ENCODE results near the gene TNFRSF21. TPM values are rescaled to one million over a fixed set of nuclear protein-coding genes. Genes with fewer than 3 reads are reported as not detected.
"Not testable (repeated sequence)": the region's sequence is repeated elsewhere in the genome, so short reads cannot be mapped to it uniquely, and the experiment has no call there.

Gene TNFRSF21
- polyA plus RNA-seq, 1 donor (not counting 4 experiments of a cell fraction or from before 2014, with no cell fraction given), result 50.2 TPM

GRCh38 chr6:47230579-47230978 lies 79.1 kb downstream of the TNFRSF21 start:
- H3K79me2 ChIP-seq (ENCODE audit: control insufficient read depth, insufficient read depth, low read length), result peaks cover under 1% of the 10 kb centered on the region

DNA sequence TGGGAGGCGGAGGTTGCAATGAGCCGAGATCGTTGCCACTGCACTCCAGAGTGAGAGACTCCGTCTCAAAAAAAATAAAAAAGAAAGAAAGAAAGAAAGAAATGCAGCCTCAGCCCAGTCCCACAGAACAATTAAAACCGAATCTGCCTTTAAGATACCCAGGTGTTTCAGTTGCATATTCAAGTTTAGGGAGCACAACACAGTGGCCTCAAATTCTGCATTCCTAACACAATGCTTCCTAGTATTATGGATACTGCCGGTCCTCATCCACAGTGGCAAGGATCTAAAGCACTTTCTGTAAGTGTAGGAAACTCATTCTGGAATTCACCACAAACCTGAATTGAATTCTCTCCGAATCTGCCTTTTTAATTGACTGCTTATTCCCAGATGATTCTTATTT lies 80.5 kb downstream of the TNFRSF21 start:
- Histone ChIP-seq H3K79me2 (ENCODE audit: control insufficient read depth, insufficient read depth, low read length) (no peaks in the 10 kb centered on the region), H3K4me1 (ENCODE audit: control insufficient read depth, extremely low read depth, insufficient read depth, low read length) (no peaks in the 10 kb centered on the region), H3K4me2 (ENCODE audit: control insufficient read depth, extremely low read depth, insufficient read depth, low read depth, low read length) (no peak overlapping the region), H3K9me1 (ENCODE audit: control insufficient read depth, extremely low read depth, insufficient read depth, low read length) (no peaks in the 10 kb centered on the region), H3K9ac (ENCODE audit: control insufficient read depth, extremely low read depth, insufficient read depth, low read length) (no peak overlapping the region), H3K27ac (ENCODE audit: control insufficient read depth, insufficient read depth, low read length) (no peak overlapping the region), H3K27me3 (ENCODE audit: control insufficient read depth, extremely low read depth, insufficient read depth, low read length) (no peaks in the 10 kb centered on the region), H2AFZ (ENCODE audit: control insufficient read depth, low read length) (no peak overlapping the region), H4K20me1 (ENCODE audit: control insufficient read depth, extremely low read depth, insufficient read depth, low read length) (no peaks in the 10 kb centered on the region), H3K9me3 (ENCODE audit: control insufficient read depth, low read depth, low read length) (no peaks in the 10 kb centered on the region), H3K36me3 (ENCODE audit: control insufficient read depth in 2 of 2, extremely low read depth in 1 of 2, insufficient read depth in 2 of 2, low read length in 2 of 2) (peaks cover 7 to 11% of the 10 kb centered on the region in 2 experiments), H3K4me3 (ENCODE audit: control insufficient read depth in 2 of 3, extremely low read depth in 1 of 3, insufficient read depth in 2 of 3, low read depth in 1 of 3, low read length in 3 of 3) (no peak overlapping the region)
- DNase-seq (ENCODE audit: low read depth, low spot score), result no peak
- no peak for FAIRE-seq
- dilution Hi-C loops (cut with MboI; ENCODE audit: extremely low pct_ligation_motif_present, low sequenced_read_pairs), result no loop called here
- TF ChIP-seq EZH2 (IDR thresholded peaks at IDR 0.05; ENCODE audit: low read length), result no peak
- TF ChIP-seq, protein P1, sequence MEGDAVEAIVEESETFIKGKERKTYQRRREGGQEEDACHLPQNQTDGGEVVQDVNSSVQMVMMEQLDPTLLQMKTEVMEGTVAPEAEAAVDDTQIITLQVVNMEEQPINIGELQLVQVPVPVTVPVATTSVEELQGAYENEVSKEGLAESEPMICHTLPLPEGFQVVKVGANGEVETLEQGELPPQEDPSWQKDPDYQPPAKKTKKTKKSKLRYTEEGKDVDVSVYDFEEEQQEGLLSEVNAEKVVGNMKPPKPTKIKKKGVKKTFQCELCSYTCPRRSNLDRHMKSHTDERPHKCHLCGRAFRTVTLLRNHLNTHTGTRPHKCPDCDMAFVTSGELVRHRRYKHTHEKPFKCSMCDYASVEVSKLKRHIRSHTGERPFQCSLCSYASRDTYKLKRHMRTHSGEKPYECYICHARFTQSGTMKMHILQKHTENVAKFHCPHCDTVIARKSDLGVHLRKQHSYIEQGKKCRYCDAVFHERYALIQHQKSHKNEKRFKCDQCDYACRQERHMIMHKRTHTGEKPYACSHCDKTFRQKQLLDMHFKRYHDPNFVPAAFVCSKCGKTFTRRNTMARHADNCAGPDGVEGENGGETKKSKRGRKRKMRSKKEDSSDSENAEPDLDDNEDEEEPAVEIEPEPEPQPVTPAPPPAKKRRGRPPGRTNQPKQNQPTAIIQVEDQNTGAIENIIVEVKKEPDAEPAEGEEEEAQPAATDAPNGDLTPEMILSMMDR (optimal IDR thresholded peaks at IDR 0.05 in 1 of 3, IDR thresholded peaks at IDR 0.05 in 1 of 3, conservative IDR thresholded peaks at IDR 0.05 in 1 of 3; ENCODE audit: extremely low read depth in 1 of 3, insufficient read depth in 2 of 3, low read length in 3 of 3), result no peak

More at GRCh38 chr6:47230579-47230978, 79.1 kb downstream of the TNFRSF21 start:
- H3K9ac ChIP-seq (ENCODE audit: control insufficient read depth, extremely low read depth, insufficient read depth, low read length), result no peak overlapping the region
- no peaks in the 10 kb centered on the region for H3K4me1 ChIP-seq (ENCODE audit: control insufficient read depth, extremely low read depth, insufficient read depth, low read length)
- DNase-seq (ENCODE audit: low read depth, low spot score), result no peak
- H2AFZ ChIP-seq (ENCODE audit: control insufficient read depth, low read length), result no peak overlapping the region
- no peak overlapping the region for H3K4me3 ChIP-seq (ENCODE audit: control insufficient read depth in 2 of 3, extremely low read depth in 1 of 3, insufficient read depth in 2 of 3, low read depth in 1 of 3, low read length in 3 of 3)
- H3K36me3 ChIP-seq (ENCODE audit: control insufficient read depth in 2 of 2, extremely low read depth in 1 of 2, insufficient read depth in 2 of 2, low read length in 2 of 2), result peaks cover 11 to 13% of the 10 kb centered on the region in 2 experiments
- no peaks in the 10 kb centered on the region for H3K9me3 ChIP-seq (ENCODE audit: control insufficient read depth, low read depth, low read length)
- no peak for FAIRE-seq
- H3K27me3 ChIP-seq (ENCODE audit: control insufficient read depth, extremely low read depth, insufficient read depth, low read length), result no peaks in the 10 kb centered on the region
- H4K20me1 ChIP-seq (ENCODE audit: control insufficient read depth, extremely low read depth, insufficient read depth, low read length), result no peaks in the 10 kb centered on the region
- dilution Hi-C loops (cut with MboI; ENCODE audit: extremely low pct_ligation_motif_present, low sequenced_read_pairs), result no loop called here
- TF ChIP-seq EZH2 (IDR thresholded peaks at IDR 0.05; ENCODE audit: low read length), result no peak
- TF ChIP-seq, protein P1 (optimal IDR thresholded peaks at IDR 0.05 in 1 of 3, IDR thresholded peaks at IDR 0.05 in 1 of 3, conservative IDR thresholded peaks at IDR 0.05 in 1 of 3; ENCODE audit: extremely low read depth in 1 of 3, insufficient read depth in 2 of 3, low read length in 3 of 3), result no peak
- no peak overlapping the region for H3K4me2 ChIP-seq (ENCODE audit: control insufficient read depth, extremely low read depth, insufficient read depth, low read depth, low read length)
- H3K9me1 ChIP-seq (ENCODE audit: control insufficient read depth, extremely low read depth, insufficient read depth, low read length), result no peaks in the 10 kb centered on the region
- no peak overlapping the region for H3K27ac ChIP-seq (ENCODE audit: control insufficient read depth, insufficient read depth, low read length)

GRCh38 chr6:47228093-47228492 lies 81.6 kb downstream of the TNFRSF21 start:
- H3K36me3 ChIP-seq (ENCODE audit: control insufficient read depth in 2 of 2, extremely low read depth in 1 of 2, insufficient read depth in 2 of 2, low read length in 2 of 2); H3K27me3 ChIP-seq (ENCODE audit: control insufficient read depth, extremely low read depth, insufficient read depth, low read length); H3K9me3 ChIP-seq (ENCODE audit: control insufficient read depth, low read depth, low read length); H4K20me1 ChIP-seq (ENCODE audit: control insufficient read depth, extremely low read depth, insufficient read depth, low read length); H3K4me3 ChIP-seq (ENCODE audit: control insufficient read depth in 2 of 3, extremely low read depth in 1 of 3, insufficient read depth in 2 of 3, low read depth in 1 of 3, low read length in 3 of 3); H2AFZ ChIP-seq (ENCODE audit: control insufficient read depth, low read length); H3K79me2 ChIP-seq (ENCODE audit: control insufficient read depth, insufficient read depth, low read length); H3K4me2 ChIP-seq (ENCODE audit: control insufficient read depth, extremely low read depth, insufficient read depth, low read depth, low read length); H3K9ac ChIP-seq (ENCODE audit: control insufficient read depth, extremely low read depth, insufficient read depth, low read length); H3K4me1 ChIP-seq (ENCODE audit: control insufficient read depth, extremely low read depth, insufficient read depth, low read length); H3K9me1 ChIP-seq (ENCODE audit: control insufficient read depth, extremely low read depth, insufficient read depth, low read length); DNase-seq (ENCODE audit: low read depth, low spot score); H3K27ac ChIP-seq (ENCODE audit: control insufficient read depth, insufficient read depth, low read length); FAIRE-seq; dilution Hi-C loops (cut with MboI; ENCODE audit: extremely low pct_ligation_motif_present, low sequenced_read_pairs): not testable (repeated sequence)

DNA sequence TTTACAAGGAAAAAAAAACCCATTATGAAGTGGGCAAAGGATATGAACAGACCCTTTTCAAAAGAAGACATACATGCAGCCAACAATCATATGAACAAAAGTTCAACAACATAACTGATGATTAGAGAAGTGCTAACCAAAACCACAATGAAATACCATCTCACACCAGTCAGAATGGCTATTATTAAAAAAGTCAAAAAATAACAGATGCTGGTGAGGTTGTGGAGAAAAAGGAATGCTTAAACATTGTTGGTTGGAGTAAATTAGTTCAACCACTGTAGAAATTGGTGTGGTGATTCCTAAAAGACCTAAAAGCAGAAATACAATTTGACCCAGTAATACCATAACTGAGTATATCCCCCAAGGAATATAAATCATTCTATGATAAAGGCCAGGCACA lies 86.5 kb downstream of the TNFRSF21 start:
- H4K20me1 ChIP-seq (ENCODE audit: control insufficient read depth, extremely low read depth, insufficient read depth, low read length); H3K4me1 ChIP-seq (ENCODE audit: control insufficient read depth, extremely low read depth, insufficient read depth, low read length); H2AFZ ChIP-seq (ENCODE audit: control insufficient read depth, low read length); H3K9me1 ChIP-seq (ENCODE audit: control insufficient read depth, extremely low read depth, insufficient read depth, low read length); H3K9ac ChIP-seq (ENCODE audit: control insufficient read depth, extremely low read depth, insufficient read depth, low read length); H3K79me2 ChIP-seq (ENCODE audit: control insufficient read depth, insufficient read depth, low read length); dilution Hi-C loops (cut with MboI; ENCODE audit: extremely low pct_ligation_motif_present, low sequenced_read_pairs); FAIRE-seq; H3K4me3 ChIP-seq (ENCODE audit: control insufficient read depth in 2 of 3, extremely low read depth in 1 of 3, insufficient read depth in 2 of 3, low read depth in 1 of 3, low read length in 3 of 3); H3K27ac ChIP-seq (ENCODE audit: control insufficient read depth, insufficient read depth, low read length); H3K36me3 ChIP-seq (ENCODE audit: control insufficient read depth in 2 of 2, extremely low read depth in 1 of 2, insufficient read depth in 2 of 2, low read length in 2 of 2); DNase-seq (ENCODE audit: low read depth, low spot score); H3K27me3 ChIP-seq (ENCODE audit: control insufficient read depth, extremely low read depth, insufficient read depth, low read length); H3K9me3 ChIP-seq (ENCODE audit: control insufficient read depth, low read depth, low read length); H3K4me2 ChIP-seq (ENCODE audit: control insufficient read depth, extremely low read depth, insufficient read depth, low read depth, low read length): not testable (repeated sequence)
